Measurements from ENCODE around the gene SMIM9. TPM values are rescaled to one million over a fixed set of nuclear protein-coding genes. Genes with fewer than 3 reads are reported as not detected.

Gene SMIM9
- total RNA-seq, 1 experiment from 2014 or later = not detected

GRCh38 chrX:154824638-154825037, 9.8 kb downstream of the SMIM9 start:
- no peak for TF ChIP-seq CTCF (IDR thresholded peaks at IDR 0.05; ENCODE audit: unreplicated experiment)
- Mint-ChIP-seq H3K27ac (ENCODE audit: unreplicated experiment) (no peak overlapping the region), H3K36me3 (ENCODE audit: insufficient read depth, unreplicated experiment) (no peaks in the 10 kb centered on the region), H3K9me3 (ENCODE audit: low read depth, unreplicated experiment) (no peaks in the 10 kb centered on the region), H3K4me1 (ENCODE audit: low read depth, unreplicated experiment) (no peaks in the 10 kb centered on the region), H3K27me3 (ENCODE audit: unreplicated experiment) (peaks cover 69% of the 10 kb centered on the region), H3K4me3 (ENCODE audit: low read depth, unreplicated experiment) (no peak overlapping the region)
- no TSS peak for BruUV-seq (replicated peaks)
- DNase-seq = no peak
- CTCF ChIA-PET = no interaction called here
- intact Hi-C loops (cut with micrococcal nuclease; ENCODE audit: unreplicated experiment) = no loop called here

- no peaks in the 10 kb centered on the region for H3K9me3 Mint-ChIP-seq (ENCODE audit: low read depth, unreplicated experiment)
- H3K4me3 Mint-ChIP-seq (ENCODE audit: low read depth, unreplicated experiment) = no peak overlapping the region
- no peak for DNase-seq
- no peaks in the 10 kb centered on the region for H3K4me1 Mint-ChIP-seq (ENCODE audit: low read depth, unreplicated experiment)
- H3K27me3 Mint-ChIP-seq (ENCODE audit: unreplicated experiment) = peaks cover 57% of the 10 kb centered on the region
- H3K27ac Mint-ChIP-seq (ENCODE audit: unreplicated experiment) = no peak overlapping the region
- intact Hi-C loops (cut with micrococcal nuclease; ENCODE audit: unreplicated experiment) = no loop called here
- H3K36me3 Mint-ChIP-seq (ENCODE audit: insufficient read depth, unreplicated experiment) = no peaks in the 10 kb centered on the region
- no TSS peak for BruUV-seq (replicated peaks)
- CTCF ChIA-PET = no interaction called here
- no peak for TF ChIP-seq CTCF (IDR thresholded peaks at IDR 0.05; ENCODE audit: unreplicated experiment)
These were observed 12.4 kb downstream of the SMIM9 start for GRCh38 chrX:154822029-154822428.

GRCh38 chrX:154821523-154821922, 12.9 kb downstream of the SMIM9 start:
- H3K27ac Mint-ChIP-seq (ENCODE audit: unreplicated experiment) = no peak overlapping the region
- no TSS peak for BruUV-seq (replicated peaks)
- peaks cover 56% of the 10 kb centered on the region for H3K27me3 Mint-ChIP-seq (ENCODE audit: unreplicated experiment)
- no peaks in the 10 kb centered on the region for H3K9me3 Mint-ChIP-seq (ENCODE audit: low read depth, unreplicated experiment)
- no peak for DNase-seq
- H3K36me3 Mint-ChIP-seq (ENCODE audit: insufficient read depth, unreplicated experiment) = no peaks in the 10 kb centered on the region
- CTCF ChIA-PET = interaction anchor here (0.8 kb wide), 1 partner anchor 73 kb away, joined by 3 read pairs; no protein-coding TSS in a partner anchor
- H3K4me3 Mint-ChIP-seq (ENCODE audit: low read depth, unreplicated experiment) = no peak overlapping the region
- H3K4me1 Mint-ChIP-seq (ENCODE audit: low read depth, unreplicated experiment) = no peaks in the 10 kb centered on the region
- intact Hi-C loops (cut with micrococcal nuclease; ENCODE audit: unreplicated experiment) = no loop called here
- no peak for TF ChIP-seq CTCF (IDR thresholded peaks at IDR 0.05; ENCODE audit: unreplicated experiment)

DNA sequence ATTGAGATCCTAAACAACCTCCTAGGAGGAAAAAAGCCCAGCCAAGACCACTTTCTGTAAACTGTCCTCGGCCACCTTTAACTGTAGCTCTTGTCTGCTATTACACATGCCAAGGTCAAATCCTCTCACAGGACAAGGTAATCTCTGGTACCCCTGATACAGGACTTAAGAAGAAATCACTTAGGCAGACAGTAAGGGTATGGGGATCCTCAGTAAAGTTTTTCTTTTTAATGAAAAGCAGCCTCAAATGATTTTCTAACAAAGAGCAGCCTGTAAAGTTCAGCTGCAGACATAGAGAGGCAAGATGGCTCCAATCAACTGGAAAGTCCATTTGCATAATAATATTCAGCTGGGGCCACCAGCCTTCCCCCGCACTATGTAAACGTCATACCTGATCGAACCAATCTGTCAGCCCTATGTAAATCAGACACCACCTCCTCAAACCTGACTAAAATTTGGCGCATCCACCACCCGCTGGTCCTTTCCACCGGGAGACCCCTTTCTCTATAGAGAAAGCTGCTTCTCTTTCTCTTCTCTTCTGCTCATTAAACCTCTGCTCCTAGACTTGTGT, 14.6 kb downstream of the SMIM9 start:
- TF ChIP-seq CTCF (IDR thresholded peaks at IDR 0.05; ENCODE audit: unreplicated experiment) = no peak
- Mint-ChIP-seq H3K9me3 (ENCODE audit: low read depth, unreplicated experiment) (no peaks in the 10 kb centered on the region), H3K27ac (ENCODE audit: unreplicated experiment) (no peak overlapping the region), H3K27me3 (ENCODE audit: unreplicated experiment) (peaks cover 65% of the 10 kb centered on the region), H3K36me3 (ENCODE audit: insufficient read depth, unreplicated experiment) (no peaks in the 10 kb centered on the region), H3K4me1 (ENCODE audit: low read depth, unreplicated experiment) (no peaks in the 10 kb centered on the region), H3K4me3 (ENCODE audit: low read depth, unreplicated experiment) (no peak overlapping the region)
- intact Hi-C loops (cut with micrococcal nuclease; ENCODE audit: unreplicated experiment) = no loop called here
- DNase-seq = no peak
- no TSS peak for BruUV-seq (replicated peaks)
- CTCF ChIA-PET = no interaction called here

All from Calu3 (cell line).